ENCODE results near the gene OLFM1. TPM values are rescaled to one million over a fixed set of nuclear protein-coding genes. Genes with fewer than 3 reads are reported as not detected.

Gene OLFM1
- total RNA-seq, 2 experiments from 2014 or later, result not detected

DNA sequence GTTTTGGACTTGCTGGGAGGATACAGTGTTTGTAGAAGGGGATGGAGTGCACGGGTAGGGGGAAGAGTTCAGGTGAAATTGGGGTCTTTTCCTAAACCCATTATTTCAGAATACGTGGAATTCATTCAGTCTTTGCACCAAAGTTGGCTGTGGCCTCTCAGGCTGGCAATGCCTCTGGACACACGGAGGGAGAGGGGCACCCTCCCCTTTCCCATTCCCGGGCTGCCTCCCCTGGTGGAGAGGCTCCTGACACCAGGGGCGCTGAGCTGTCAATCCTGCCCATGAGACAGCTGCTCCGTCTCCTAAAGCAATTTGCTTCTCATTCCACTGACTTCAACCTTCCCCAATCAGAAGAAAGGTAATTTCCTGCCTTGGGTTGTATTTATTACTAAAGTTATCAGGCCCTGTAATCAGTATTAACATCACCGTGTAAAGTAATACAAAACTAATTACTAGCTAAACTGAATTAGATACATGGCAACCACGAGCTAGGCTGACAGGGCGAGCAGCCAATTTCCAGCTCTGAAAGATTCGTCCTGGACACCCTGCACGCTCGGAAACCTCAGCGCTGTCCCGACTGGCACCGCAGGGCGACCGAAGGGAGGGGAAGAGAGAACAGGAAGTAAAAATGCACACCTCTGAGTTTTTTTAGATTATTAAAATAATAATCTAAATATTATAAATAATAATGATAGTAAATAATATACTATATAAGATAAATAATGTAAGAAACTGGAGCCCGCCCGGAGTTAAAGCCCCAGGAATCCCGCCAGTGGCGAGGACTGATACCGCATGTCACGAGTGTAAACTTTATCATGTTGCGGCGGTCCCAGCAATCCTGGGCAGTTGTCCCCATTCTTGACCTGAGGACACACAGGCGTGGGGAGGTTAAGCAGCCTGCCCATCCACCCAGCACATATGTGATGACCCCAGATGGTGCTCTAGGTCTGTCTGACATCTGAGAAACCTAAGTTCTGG is 6.9 kb upstream of the OLFM1 start:
- ATAC-seq (no peak), DNase-seq (no peak)
- Mint-ChIP-seq H3K4me1 (no peaks in the 10 kb centered on the region), H3K9me3 (ENCODE audit: low read depth) (no peaks in the 10 kb centered on the region), H3K36me3 (ENCODE audit: low read depth) (no peaks in the 10 kb centered on the region), H3K27ac (no peak overlapping the region), H3K27me3 (peaks cover 25% of the 10 kb centered on the region), H3K4me3 (no peak overlapping the region)
- ChIA-PET POLR2A (no interaction called here), CTCF (interaction anchor here (1.4 kb wide), 1 partner anchor 264 kb away, joined by 4 read pairs; no protein-coding TSS in a partner anchor)
- intact Hi-C loops (cut with DNase I, micrococcal nuclease), result no loop called here

DNA sequence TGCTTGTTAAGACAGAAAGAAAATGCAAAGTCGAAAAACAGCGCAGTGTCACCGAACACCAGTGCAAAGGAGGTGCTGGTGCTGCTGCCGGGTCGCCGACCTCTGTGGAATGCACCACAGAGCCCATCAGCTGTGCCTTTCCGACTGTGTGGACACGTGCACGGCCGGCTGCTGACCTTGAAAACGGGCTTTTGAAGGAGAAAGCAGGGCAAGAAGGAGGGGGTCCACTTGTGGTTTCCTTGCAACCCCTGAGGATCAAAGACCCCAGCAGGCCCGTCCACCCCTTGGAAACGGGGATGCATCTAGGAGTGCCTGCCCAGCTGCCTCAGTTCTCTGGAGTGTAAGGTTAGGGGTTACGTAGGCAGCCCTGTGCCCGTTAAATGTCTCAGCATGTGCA is 6.2 kb upstream of the OLFM1 start:
- H3K9me3 Mint-ChIP-seq (ENCODE audit: low read depth), result no peaks in the 10 kb centered on the region
- CTCF ChIA-PET, result no interaction called here
- H3K4me1 Mint-ChIP-seq, result peaks cover 2% of the 10 kb centered on the region
- intact Hi-C loops (cut with DNase I, micrococcal nuclease), result no loop called here
- no peak overlapping the region for H3K27ac Mint-ChIP-seq
- peaks cover 30% of the 10 kb centered on the region for H3K27me3 Mint-ChIP-seq
- no peak overlapping the region for H3K4me3 Mint-ChIP-seq
- POLR2A ChIA-PET, result no interaction called here
- DNase-seq, result no peak
- H3K36me3 Mint-ChIP-seq (ENCODE audit: low read depth), result no peaks in the 10 kb centered on the region
- ATAC-seq, result no peak

DNA sequence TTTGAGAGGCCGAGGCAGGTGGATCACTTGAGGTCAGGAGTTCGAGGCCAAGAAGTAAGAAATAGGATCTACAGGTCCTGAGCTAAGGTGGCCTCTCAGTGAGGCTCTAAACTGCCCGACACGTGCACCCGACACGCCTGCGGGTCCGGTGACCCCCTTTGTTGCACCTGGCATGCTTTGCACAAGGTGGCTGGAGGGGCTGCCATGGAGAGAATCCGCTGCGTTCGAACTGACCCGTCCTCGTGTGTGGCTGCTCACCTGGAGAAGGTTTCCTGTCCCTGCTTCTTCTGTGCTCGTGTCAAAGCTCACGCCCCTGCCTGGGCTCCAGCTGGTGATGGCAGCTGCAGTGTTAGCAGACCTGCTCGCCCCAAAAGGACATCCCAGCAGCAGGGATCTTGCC is 5.7 kb upstream of the OLFM1 start:
- Mint-ChIP-seq H3K4me3 (no peak overlapping the region), H3K27me3 (peaks cover 28% of the 10 kb centered on the region), H3K9me3 (ENCODE audit: low read depth) (no peaks in the 10 kb centered on the region), H3K27ac (no peak overlapping the region), H3K36me3 (ENCODE audit: low read depth) (no peaks in the 10 kb centered on the region), H3K4me1 (peaks cover 3% of the 10 kb centered on the region)
- intact Hi-C loops (cut with DNase I, micrococcal nuclease), result no loop called here
- POLR2A ChIA-PET, result no interaction called here
- CTCF ChIA-PET, result no interaction called here
- DNase-seq (no peak), ATAC-seq (no peak)

GRCh38 chr9:135082536-135082935 is 4.9 kb upstream of the OLFM1 start:
- H3K27ac Mint-ChIP-seq, result no peak overlapping the region
- ATAC-seq, result no peak
- intact Hi-C loops (cut with DNase I, micrococcal nuclease), result no loop called here
- no peak for DNase-seq
- H3K4me1 Mint-ChIP-seq, result peaks cover 3% of the 10 kb centered on the region
- H3K9me3 Mint-ChIP-seq (ENCODE audit: low read depth), result no peaks in the 10 kb centered on the region
- POLR2A ChIA-PET, result no interaction called here
- no peaks in the 10 kb centered on the region for H3K36me3 Mint-ChIP-seq (ENCODE audit: low read depth)
- peaks cover 23% of the 10 kb centered on the region for H3K27me3 Mint-ChIP-seq
- H3K4me3 Mint-ChIP-seq, result no peak overlapping the region
- CTCF ChIA-PET, result interaction anchor here (0.5 kb wide), 1 partner anchor 359 kb away, joined by 3 read pairs; no protein-coding TSS in a partner anchor

GRCh38 chr9:135083241-135083810 is 4.1 kb upstream of the OLFM1 start:
- ATAC-seq (no peak), DNase-seq (no peak)
- intact Hi-C loops (cut with DNase I, micrococcal nuclease), result no loop called here
- no peak overlapping the region for H3K27ac Mint-ChIP-seq
- peaks cover 19% of the 10 kb centered on the region for H3K27me3 Mint-ChIP-seq
- no peak overlapping the region for H3K4me3 Mint-ChIP-seq
- no peaks in the 10 kb centered on the region for H3K9me3 Mint-ChIP-seq (ENCODE audit: low read depth)
- H3K36me3 Mint-ChIP-seq (ENCODE audit: low read depth), result no peaks in the 10 kb centered on the region
- H3K4me1 Mint-ChIP-seq, result peaks cover 3% of the 10 kb centered on the region
- ChIA-PET CTCF (interaction anchor here (0.7 kb wide), 1 partner anchor 126 kb away, joined by 3 read pairs; no protein-coding TSS in a partner anchor), POLR2A (no interaction called here)

DNA sequence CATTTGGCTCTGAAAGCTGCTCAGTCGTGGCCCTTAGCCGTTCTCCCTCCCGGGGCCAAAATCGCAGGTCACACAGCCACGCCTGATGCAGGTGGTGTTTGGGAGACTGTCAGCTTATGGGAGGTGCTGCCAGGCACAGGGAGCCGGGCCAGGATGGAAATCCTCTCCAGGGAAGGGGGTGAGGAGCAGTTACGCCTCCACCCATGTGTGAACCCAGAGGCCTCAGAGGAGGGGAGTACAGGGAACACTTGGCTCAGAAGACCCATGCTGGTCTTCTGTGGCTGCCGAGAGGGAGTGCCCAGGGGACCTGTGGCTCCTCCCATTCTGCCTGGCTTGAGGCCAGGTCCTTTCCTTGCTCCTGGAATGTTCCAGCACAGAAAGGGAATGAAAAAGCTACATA is 3.6 kb upstream of the OLFM1 start:
- DNase-seq (no peak), ATAC-seq (no peak)
- Mint-ChIP-seq H3K4me1 (peaks cover 3% of the 10 kb centered on the region), H3K9me3 (ENCODE audit: low read depth) (no peaks in the 10 kb centered on the region), H3K4me3 (no peak overlapping the region), H3K27ac (no peak overlapping the region), H3K36me3 (ENCODE audit: low read depth) (no peaks in the 10 kb centered on the region), H3K27me3 (peaks cover 20% of the 10 kb centered on the region)
- POLR2A ChIA-PET, result no interaction called here
- CTCF ChIA-PET, result interaction anchor here (0.7 kb wide), 1 partner anchor 125 kb away, joined by 3 read pairs; no protein-coding TSS in a partner anchor
- intact Hi-C loops (cut with DNase I, micrococcal nuclease), result no loop called here

- DNase-seq (no peak), ATAC-seq (no peak)
- H3K4me3 Mint-ChIP-seq, result no peak overlapping the region
- no peaks in the 10 kb centered on the region for H3K9me3 Mint-ChIP-seq (ENCODE audit: low read depth)
- no peak overlapping the region for H3K27ac Mint-ChIP-seq
- H3K36me3 Mint-ChIP-seq (ENCODE audit: low read depth), result no peaks in the 10 kb centered on the region
- ChIA-PET CTCF (interaction anchor here (0.7 kb wide), 1 partner anchor 125 kb away, joined by 3 read pairs; no protein-coding TSS in a partner anchor), POLR2A (no interaction called here)
- H3K27me3 Mint-ChIP-seq, result peaks cover 21% of the 10 kb centered on the region
- H3K4me1 Mint-ChIP-seq, result peaks cover 3% of the 10 kb centered on the region
- intact Hi-C loops (cut with DNase I, micrococcal nuclease), result no loop called here
Observed at GRCh38 chr9:135084262-135084661, 3.2 kb upstream of the OLFM1 start.

DNA sequence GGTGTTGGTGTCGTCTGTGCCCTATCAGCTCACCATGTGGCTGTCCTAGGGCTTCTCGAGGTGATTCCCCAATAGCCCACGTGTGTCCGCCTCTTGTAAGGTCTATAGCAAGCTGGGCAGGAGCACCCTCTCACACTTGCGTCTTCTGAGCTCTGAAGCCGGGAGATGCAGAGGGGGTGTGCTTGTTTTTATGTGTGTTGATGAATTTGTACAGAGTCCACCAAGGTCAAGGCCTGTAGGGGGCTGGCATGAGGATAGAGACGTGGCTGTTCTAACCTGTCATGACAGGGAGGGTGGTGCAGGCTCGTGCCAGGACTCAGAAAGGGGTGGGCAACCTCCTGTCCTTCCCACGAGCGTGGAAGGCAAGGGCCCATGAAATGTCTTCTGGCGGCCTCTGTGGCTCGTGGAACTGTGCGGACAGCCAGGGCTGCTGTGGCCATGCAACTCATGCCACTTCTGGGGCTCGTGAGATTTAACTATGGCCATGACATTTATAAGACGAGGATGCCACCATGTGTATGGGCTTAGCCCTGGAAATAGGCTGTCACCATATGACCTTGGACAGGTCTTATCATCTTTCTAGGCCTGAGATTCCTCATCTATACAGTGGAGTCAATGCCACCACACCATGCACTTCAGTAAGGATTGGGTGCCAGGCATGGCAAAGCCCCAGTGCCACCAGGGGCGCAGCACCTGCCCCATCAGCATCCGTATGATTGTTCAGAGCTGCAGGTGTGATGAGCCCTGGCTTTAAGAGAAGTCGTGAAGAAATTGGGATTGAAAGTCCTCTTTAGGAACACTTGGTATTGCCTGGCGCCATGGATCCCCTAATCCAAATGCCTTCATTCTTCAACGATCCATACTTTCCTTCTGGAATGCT is 2.3 kb upstream of the OLFM1 start:
- H3K27me3 Mint-ChIP-seq, result peaks cover 29% of the 10 kb centered on the region
- ATAC-seq, result no peak
- CTCF ChIA-PET, result interaction anchor here (0.6 to 2.2 kb wide), 2 partner anchors 73 to 329 kb away, joined by 3 to 7 read pairs; no protein-coding TSS in a partner anchor

GRCh38 chr9:135085830-135086546 is 1.5 kb upstream of the OLFM1 start:
- H3K27me3 Mint-ChIP-seq, result peaks cover 36% of the 10 kb centered on the region
- POLR2A ChIA-PET, result no interaction called here
- DNase-seq (peak; percentile 77), ATAC-seq (no peak)
- H3K36me3 Mint-ChIP-seq (ENCODE audit: low read depth), result no peaks in the 10 kb centered on the region
- CTCF ChIA-PET, result interaction anchor here (2.2 kb wide), 1 partner anchor 328 kb away, joined by 7 read pairs; no protein-coding TSS in a partner anchor
- no peaks in the 10 kb centered on the region for H3K9me3 Mint-ChIP-seq (ENCODE audit: low read depth)
- H3K27ac Mint-ChIP-seq, result no peak overlapping the region
- peaks cover 3% of the 10 kb centered on the region for H3K4me1 Mint-ChIP-seq
- intact Hi-C loops (cut with DNase I, micrococcal nuclease), result loop anchor here (1.0 kb wide), 2 partner anchors 258 to 326 kb away; no protein-coding TSS in a partner anchor
- no peak overlapping the region for H3K4me3 Mint-ChIP-seq

More for the DNA sequence above, 2.3 kb upstream of the OLFM1 start:
- Mint-ChIP-seq H3K4me3 (no peak overlapping the region), H3K9me3 (ENCODE audit: low read depth) (no peaks in the 10 kb centered on the region), H3K4me1 (peaks cover 3% of the 10 kb centered on the region), H3K27ac (no peak overlapping the region), H3K36me3 (ENCODE audit: low read depth) (no peaks in the 10 kb centered on the region)
- POLR2A ChIA-PET, result no interaction called here
- intact Hi-C loops (cut with DNase I, micrococcal nuclease), result no loop called here
- no peak for DNase-seq

DNA sequence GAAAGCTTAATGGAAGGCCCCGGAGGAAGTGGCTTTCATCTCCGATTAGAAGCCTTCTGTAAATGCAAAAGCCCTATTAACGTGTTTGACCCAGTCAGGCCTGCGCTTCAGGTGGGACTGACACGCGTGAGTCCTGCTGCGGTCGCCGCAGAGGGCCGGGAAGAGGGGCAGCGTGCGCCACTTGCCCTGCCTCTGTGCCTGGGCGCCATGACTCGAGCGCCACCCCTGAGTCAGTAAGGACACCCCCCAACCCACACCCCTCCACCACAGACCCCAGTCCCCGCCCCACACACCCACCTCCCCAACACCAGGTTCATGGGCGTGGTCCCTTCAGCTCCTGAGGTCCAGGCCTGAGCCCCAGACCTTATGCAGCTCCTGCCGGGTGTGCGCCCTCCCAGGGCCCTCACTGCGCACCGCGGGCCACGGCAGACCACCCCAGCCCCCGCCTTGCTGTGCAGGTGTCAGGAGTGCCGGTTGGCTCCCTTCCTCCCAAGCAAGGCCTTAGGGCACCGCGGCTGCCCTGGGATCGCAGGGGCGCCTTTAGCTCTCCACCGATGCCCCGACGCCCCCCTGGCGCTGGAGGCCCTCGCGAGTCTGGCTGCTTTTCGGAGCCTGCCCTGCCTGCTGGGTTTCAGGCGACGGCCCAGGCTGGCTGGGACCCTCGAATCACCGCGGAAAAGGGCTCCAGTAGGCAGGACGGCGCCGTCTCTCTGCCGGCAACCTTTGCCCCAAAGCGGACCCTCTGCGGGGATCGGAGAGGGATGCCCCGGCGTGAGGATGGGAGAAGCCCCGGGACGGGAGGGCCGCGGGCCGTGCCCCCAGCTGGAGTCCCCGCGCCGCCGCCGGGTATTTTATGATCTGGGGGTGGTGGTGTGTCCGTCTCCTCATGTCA is 625 bp upstream of the OLFM1 start:
- CTCF ChIA-PET, result interaction anchor here (0.7 to 2.2 kb wide), 3 partner anchors 327 to 534 kb away, joined by 3 to 7 read pairs (median 3); no protein-coding TSS in a partner anchor
- DNase-seq, result no peak
- ATAC-seq, result no peak
- intact Hi-C loops (cut with DNase I, micrococcal nuclease), result loop anchor here (1.0 kb wide), 2 partner anchors 257 to 325 kb away; no protein-coding TSS in a partner anchor
- H3K27ac Mint-ChIP-seq, result no peak overlapping the region
- peaks cover 3% of the 10 kb centered on the region for H3K4me1 Mint-ChIP-seq
- POLR2A ChIA-PET, result no interaction called here
- H3K27me3 Mint-ChIP-seq, result peaks cover 42% of the 10 kb centered on the region
- H3K4me3 Mint-ChIP-seq, result no peak overlapping the region
- peaks cover 3% of the 10 kb centered on the region for H3K9me3 Mint-ChIP-seq (ENCODE audit: low read depth)
- H3K36me3 Mint-ChIP-seq (ENCODE audit: low read depth), result no peaks in the 10 kb centered on the region
